ENCODE results near the gene SLC4A4. TPM values are rescaled to one million over a fixed set of nuclear protein-coding genes. Genes with fewer than 3 reads are reported as not detected.

The SLC4A4 gene
- total RNA-seq, 2 donors from 2014 or later = 0.52 to 0.81 TPM

- no peaks in the 10 kb centered on the region for H3K4me1 Mint-ChIP-seq
These were observed 130.7 kb downstream of the SLC4A4 start for GRCh38 chr4:71469541-71469940.

DNA sequence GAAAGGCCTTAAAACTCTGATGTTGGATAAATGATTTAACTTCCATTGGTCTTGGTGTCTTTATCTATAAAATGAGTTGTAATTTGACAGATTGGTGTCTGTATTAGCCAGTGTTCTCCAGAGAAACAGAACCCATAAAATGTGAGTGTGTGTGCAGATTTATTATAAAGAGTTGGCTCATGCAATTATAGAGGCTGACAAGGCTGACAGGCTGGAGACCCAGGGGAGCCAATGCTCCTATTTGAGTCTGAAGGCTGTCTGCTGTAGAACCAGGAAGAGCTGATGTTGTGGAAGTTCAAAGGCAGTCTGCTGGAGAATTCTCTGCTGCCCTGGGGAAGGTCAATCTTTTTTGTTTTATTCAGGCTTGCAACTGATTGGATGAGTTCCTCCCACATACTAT lies 131.7 kb downstream of the SLC4A4 start:
- Mint-ChIP-seq H3K36me3 (ENCODE audit: low read depth) (no peaks in the 10 kb centered on the region), H3K27me3 (peaks cover 5% of the 10 kb centered on the region), H3K4me3 (no peak overlapping the region), H3K4me1 (no peaks in the 10 kb centered on the region), H3K27ac (no peak overlapping the region)
- no peaks in the 10 kb centered on the region for H3K9me3 ChIP-seq (ENCODE audit: control insufficient read depth, low read length, poor library complexity, severe bottlenecking)
- ATAC-seq (no peak), DNase-seq (no peak)

More at GRCh38 chr4:71469541-71469940, 130.7 kb downstream of the SLC4A4 start:
- H3K4me3 Mint-ChIP-seq = no peak overlapping the region
- no peaks in the 10 kb centered on the region for H3K36me3 Mint-ChIP-seq (ENCODE audit: low read depth)
- no peak overlapping the region for H3K27ac Mint-ChIP-seq
- H3K9me3 ChIP-seq (ENCODE audit: control insufficient read depth, low read length, poor library complexity, severe bottlenecking) = no peaks in the 10 kb centered on the region
- ATAC-seq (no peak), DNase-seq (no peak)
- H3K27me3 Mint-ChIP-seq = peaks cover 5% of the 10 kb centered on the region

DNA sequence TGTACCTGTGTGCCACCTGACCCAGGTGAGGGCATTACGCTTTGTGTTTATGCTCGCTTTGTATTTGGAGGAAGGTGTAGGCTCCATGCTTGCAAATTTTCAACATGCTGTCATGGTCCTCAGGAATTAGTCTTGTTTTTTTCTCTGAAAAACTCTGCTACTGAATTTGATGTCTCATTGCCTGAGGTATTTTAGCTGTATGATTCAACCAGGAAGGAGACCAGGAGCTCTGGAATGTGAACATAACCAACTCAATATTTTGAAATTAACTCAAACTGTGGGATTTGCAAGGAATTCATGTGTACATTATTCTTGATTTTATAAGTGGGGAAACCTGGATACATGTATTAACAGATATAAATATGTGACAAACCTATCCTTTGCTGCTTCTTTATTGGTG lies 134.1 kb downstream of the SLC4A4 start:
- Mint-ChIP-seq H3K27ac (no peak overlapping the region), H3K4me1 (no peaks in the 10 kb centered on the region), H3K36me3 (ENCODE audit: low read depth) (no peaks in the 10 kb centered on the region), H3K4me3 (no peak overlapping the region), H3K27me3 (peaks cover 14% of the 10 kb centered on the region)
- no peaks in the 10 kb centered on the region for H3K9me3 ChIP-seq (ENCODE audit: control insufficient read depth, low read length, poor library complexity, severe bottlenecking)
- DNase-seq (no peak), ATAC-seq (no peak)

- H3K4me3 Mint-ChIP-seq = no peak overlapping the region
- no peak for ATAC-seq
- no peaks in the 10 kb centered on the region for H3K36me3 Mint-ChIP-seq (ENCODE audit: low read depth)
- no peaks in the 10 kb centered on the region for H3K4me1 Mint-ChIP-seq
- DNase-seq = no peak
- H3K27me3 Mint-ChIP-seq = peaks cover 12% of the 10 kb centered on the region
- no peak overlapping the region for H3K27ac Mint-ChIP-seq
- H3K9me3 ChIP-seq (ENCODE audit: control insufficient read depth, low read length, poor library complexity, severe bottlenecking) = no peaks in the 10 kb centered on the region
These were observed 134.9 kb downstream of the SLC4A4 start for GRCh38 chr4:71473541-71474240.

DNA sequence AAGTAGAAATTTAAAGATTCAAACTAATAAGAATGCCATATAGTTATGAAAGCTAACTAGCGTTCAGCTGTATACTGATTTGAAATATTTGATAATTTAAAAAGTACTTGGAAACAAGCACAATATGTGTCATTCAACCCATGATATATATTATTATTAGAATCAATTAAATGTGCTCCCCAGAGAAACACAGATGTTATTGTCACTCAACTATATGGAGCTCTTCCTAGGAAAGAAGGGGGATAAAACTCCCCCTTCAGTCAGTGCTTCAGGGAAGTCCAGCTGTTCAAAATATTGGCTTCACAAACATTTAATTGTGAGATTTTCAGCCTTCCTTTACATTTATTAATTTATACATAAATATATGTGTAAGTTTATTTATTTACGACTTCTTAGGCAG lies 135.9 kb downstream of the SLC4A4 start:
- H3K36me3 Mint-ChIP-seq (ENCODE audit: low read depth) = no peaks in the 10 kb centered on the region
- no peak overlapping the region for H3K27ac Mint-ChIP-seq
- no peak overlapping the region for H3K4me3 Mint-ChIP-seq
- H3K27me3 Mint-ChIP-seq = peaks cover 9% of the 10 kb centered on the region
- ATAC-seq (no peak), DNase-seq (no peak)
- H3K4me1 Mint-ChIP-seq = no peaks in the 10 kb centered on the region
- H3K9me3 ChIP-seq (ENCODE audit: control insufficient read depth, low read length, poor library complexity, severe bottlenecking) = no peaks in the 10 kb centered on the region

GRCh38 chr4:71476240-71476639 lies 137.4 kb downstream of the SLC4A4 start:
- Mint-ChIP-seq H3K27ac (no peak overlapping the region), H3K4me1 (no peaks in the 10 kb centered on the region), H3K27me3 (peaks cover 9% of the 10 kb centered on the region), H3K4me3 (no peak overlapping the region), H3K36me3 (ENCODE audit: low read depth) (no peaks in the 10 kb centered on the region)
- DNase-seq (no peak), ATAC-seq (no peak)
- H3K9me3 ChIP-seq (ENCODE audit: control insufficient read depth, low read length, poor library complexity, severe bottlenecking) = no peaks in the 10 kb centered on the region

- DNase-seq (no peak), ATAC-seq (no peak)
- Mint-ChIP-seq H3K4me1 (no peaks in the 10 kb centered on the region), H3K27me3 (peaks cover 8% of the 10 kb centered on the region), H3K36me3 (ENCODE audit: low read depth) (no peaks in the 10 kb centered on the region), H3K4me3 (no peak overlapping the region), H3K27ac (no peak overlapping the region)
- H3K9me3 ChIP-seq (ENCODE audit: control insufficient read depth, low read length, poor library complexity, severe bottlenecking) = no peaks in the 10 kb centered on the region
These were observed 147.9 kb downstream of the SLC4A4 start for GRCh38 chr4:71486550-71487343.

DNA sequence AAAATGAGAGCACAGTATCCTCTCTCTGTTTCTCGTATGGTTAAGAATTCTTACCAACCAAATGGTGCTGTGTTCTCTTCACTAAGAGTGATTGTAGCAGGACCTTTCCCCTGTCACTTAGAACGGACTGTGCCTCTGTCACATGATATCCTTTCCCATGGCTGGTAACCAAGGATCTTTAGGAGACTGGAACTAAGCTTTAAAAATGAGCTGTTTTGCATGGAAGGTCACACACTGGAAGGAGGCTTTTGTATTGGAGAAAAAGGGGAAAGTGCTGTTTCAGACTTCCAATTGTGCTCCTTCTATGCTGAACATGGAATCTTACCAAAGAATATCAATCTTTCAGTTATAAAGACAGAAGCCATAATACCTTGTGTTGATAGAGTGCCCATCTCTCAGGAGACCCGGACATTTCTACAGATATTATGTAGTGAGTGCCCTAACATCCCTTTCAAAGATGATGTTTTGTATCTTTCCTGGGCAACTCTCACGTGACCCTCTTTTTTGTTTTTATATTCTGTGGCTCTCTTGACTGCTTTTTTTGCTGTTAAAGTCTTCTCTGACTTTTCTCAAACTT lies 148.6 kb downstream of the SLC4A4 start:
- ATAC-seq = no peak
- Mint-ChIP-seq H3K36me3 (ENCODE audit: low read depth) (no peaks in the 10 kb centered on the region), H3K27me3 (peaks cover 8% of the 10 kb centered on the region), H3K27ac (no peak overlapping the region), H3K4me3 (no peak overlapping the region), H3K4me1 (no peaks in the 10 kb centered on the region)
- DNase-seq = no peak
- H3K9me3 ChIP-seq (ENCODE audit: control insufficient read depth, low read length, poor library complexity, severe bottlenecking) = no peaks in the 10 kb centered on the region

DNA sequence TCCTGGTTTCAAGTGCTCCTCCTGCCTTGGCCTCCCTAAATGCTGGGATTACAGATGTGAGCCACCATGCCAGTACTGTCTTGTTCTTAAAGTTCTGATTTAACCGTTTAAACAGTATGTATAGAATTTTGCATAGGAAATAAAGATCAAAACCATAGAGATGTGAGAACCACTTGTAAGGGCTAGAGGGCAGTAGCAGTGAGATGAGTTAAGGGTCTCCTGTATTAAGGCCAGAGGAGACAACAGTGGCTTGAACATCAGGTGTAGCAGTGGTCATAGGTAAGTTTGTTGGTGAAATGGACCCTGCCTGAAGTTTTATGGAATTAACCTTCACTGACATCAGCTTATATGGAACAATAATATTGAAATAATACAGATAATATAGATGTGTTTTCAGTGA lies 155.7 kb downstream of the SLC4A4 start:
- Mint-ChIP-seq H3K36me3 (ENCODE audit: low read depth) (peaks cover 3% of the 10 kb centered on the region), H3K4me1 (no peaks in the 10 kb centered on the region), H3K27me3 (peaks cover 17% of the 10 kb centered on the region), H3K4me3 (no peak overlapping the region), H3K27ac (no peak overlapping the region)
- no peaks in the 10 kb centered on the region for H3K9me3 ChIP-seq (ENCODE audit: control insufficient read depth, low read length, poor library complexity, severe bottlenecking)
- DNase-seq (no peak), ATAC-seq (no peak)

DNA sequence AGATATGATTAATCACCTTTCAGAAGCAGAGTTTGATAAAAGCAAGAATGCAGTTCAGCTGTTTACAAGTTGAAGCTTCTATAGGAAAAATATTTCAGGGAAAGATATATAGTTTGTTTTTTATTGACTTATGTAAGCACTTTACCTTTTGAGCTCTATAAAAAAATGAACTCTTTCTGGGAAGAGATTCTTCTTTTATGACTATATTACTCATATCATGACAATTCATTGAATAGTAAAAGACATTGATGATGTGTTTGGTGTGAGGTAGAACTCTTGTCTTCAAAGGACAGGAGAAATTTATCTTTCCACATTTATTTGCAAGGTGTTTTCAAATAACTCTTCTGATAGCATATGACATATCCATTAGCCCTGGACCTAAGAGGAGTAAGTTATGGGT lies 156.6 kb downstream of the SLC4A4 start:
- H3K9me3 ChIP-seq (ENCODE audit: control insufficient read depth, low read length, poor library complexity, severe bottlenecking) = no peaks in the 10 kb centered on the region
- Mint-ChIP-seq H3K4me3 (no peak overlapping the region), H3K27me3 (peaks cover 17% of the 10 kb centered on the region), H3K4me1 (no peaks in the 10 kb centered on the region), H3K36me3 (ENCODE audit: low read depth) (peaks cover 3% of the 10 kb centered on the region), H3K27ac (no peak overlapping the region)
- no peak for DNase-seq
- ATAC-seq = no peak

DNA sequence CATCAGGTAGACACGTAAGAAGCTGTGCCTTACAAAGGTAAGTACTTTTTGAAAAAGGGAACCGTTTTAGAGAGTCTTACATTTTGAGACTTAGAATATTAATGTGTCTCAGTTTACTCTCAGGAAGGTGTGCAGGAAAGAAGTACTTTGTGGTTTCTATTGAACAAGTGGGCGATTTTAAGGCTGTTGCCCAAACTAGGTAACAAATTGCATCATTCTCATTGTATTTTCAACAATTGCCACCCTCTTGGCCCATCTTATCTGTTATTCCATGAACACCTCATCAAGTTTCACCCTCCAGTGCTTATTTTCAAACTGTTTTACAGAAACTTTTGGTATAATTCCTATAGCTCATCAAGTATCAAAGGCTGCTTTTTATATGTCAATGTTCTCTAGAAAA lies 158.3 kb downstream of the SLC4A4 start:
- H3K4me3 Mint-ChIP-seq = no peak overlapping the region
- ATAC-seq = no peak
- DNase-seq = no peak
- H3K27me3 Mint-ChIP-seq = peaks cover 17% of the 10 kb centered on the region
- H3K9me3 ChIP-seq (ENCODE audit: control insufficient read depth, low read length, poor library complexity, severe bottlenecking) = no peaks in the 10 kb centered on the region
- no peaks in the 10 kb centered on the region for H3K4me1 Mint-ChIP-seq
- H3K36me3 Mint-ChIP-seq (ENCODE audit: low read depth) = peaks cover 3% of the 10 kb centered on the region
- no peak overlapping the region for H3K27ac Mint-ChIP-seq

- peaks cover 3% of the 10 kb centered on the region for H3K36me3 Mint-ChIP-seq (ENCODE audit: low read depth)
These were observed 159.2 kb downstream of the SLC4A4 start for GRCh38 chr4:71498002-71498401.

DNA sequence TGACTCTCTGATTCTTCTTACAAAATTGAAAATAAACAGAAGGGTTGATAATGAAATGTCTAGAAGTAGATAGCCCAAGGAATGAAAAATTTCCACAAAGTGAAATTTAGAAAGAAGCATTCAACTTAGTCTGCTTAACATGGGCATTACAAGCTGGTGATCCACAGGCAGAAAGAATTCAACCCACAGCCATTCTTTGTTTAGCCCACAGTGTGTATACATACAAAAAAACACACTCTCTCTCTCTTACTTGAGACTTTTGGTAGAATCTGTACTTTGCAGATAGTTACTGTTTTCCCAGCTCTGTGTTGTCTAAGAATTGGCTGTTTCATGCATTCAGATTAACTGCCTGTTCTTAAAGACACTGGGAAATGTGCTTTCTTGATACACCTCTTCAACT lies 159.8 kb downstream of the SLC4A4 start:
- Mint-ChIP-seq H3K4me3 (no peak overlapping the region), H3K36me3 (ENCODE audit: low read depth) (peaks cover under 1% of the 10 kb centered on the region), H3K27me3 (peaks cover 13% of the 10 kb centered on the region), H3K27ac (no peak overlapping the region), H3K4me1 (no peaks in the 10 kb centered on the region)
- ATAC-seq (no peak), DNase-seq (no peak)
- H3K9me3 ChIP-seq (ENCODE audit: control insufficient read depth, low read length, poor library complexity, severe bottlenecking) = no peaks in the 10 kb centered on the region

More at GRCh38 chr4:71498002-71498401, 159.2 kb downstream of the SLC4A4 start:
- peaks cover 17% of the 10 kb centered on the region for H3K27me3 Mint-ChIP-seq
- no peaks in the 10 kb centered on the region for H3K9me3 ChIP-seq (ENCODE audit: control insufficient read depth, low read length, poor library complexity, severe bottlenecking)
- ATAC-seq = no peak
- H3K4me3 Mint-ChIP-seq = no peak overlapping the region
- no peak for DNase-seq
- H3K4me1 Mint-ChIP-seq = no peaks in the 10 kb centered on the region
- no peak overlapping the region for H3K27ac Mint-ChIP-seq

Data from T-helper 17 cell (primary cell).